ENCODE measurements around the gene B4GALT6.

DNA sequence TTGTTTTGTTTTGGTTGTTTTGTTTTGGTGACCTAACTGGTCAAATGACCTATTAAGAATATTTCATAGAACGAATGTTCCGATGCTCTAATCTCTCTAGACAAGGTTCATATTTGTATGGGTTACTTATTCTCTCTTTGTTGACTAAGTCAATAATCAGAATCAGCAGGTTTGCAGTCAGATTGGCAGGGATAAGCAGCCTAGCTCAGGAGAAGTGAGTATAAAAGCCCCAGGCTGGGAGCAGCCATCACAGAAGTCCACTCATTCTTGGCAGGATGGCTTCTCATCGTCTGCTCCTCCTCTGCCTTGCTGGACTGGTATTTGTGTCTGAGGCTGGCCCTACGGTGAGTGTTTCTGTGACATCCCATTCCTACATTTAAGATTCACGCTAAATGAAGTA is 92.8 kb downstream of the B4GALT6 start, which contains the start of gene TTR:
- TF ChIP-seq FOXM1 (IDR thresholded peaks at IDR 0.05; ENCODE audit: borderline replicate concordance) (no peak), FOXK2 (IDR thresholded peaks at IDR 0.05) (no peak), SP1 (IDR thresholded peaks at IDR 0.05) (no peak)
